GM18499 (cell line): ENCODE data around the gene STMN3.
"Not testable (repeated sequence)": the region's sequence is repeated elsewhere in the genome, so short reads cannot be mapped to it uniquely, and the experiment has no call there.

Experiments used
- ATAC-seq: cut with Tn5 transposase; IDR thresholded peaks from one replicate; pipeline ENCODE4 v1.9.1; 2021; ENCODE audit warnings: moderate number of reproducible peaks; ENCODE audit not compliant: insufficient read depth, unreplicated experiment

STMN3 gene

DNA sequence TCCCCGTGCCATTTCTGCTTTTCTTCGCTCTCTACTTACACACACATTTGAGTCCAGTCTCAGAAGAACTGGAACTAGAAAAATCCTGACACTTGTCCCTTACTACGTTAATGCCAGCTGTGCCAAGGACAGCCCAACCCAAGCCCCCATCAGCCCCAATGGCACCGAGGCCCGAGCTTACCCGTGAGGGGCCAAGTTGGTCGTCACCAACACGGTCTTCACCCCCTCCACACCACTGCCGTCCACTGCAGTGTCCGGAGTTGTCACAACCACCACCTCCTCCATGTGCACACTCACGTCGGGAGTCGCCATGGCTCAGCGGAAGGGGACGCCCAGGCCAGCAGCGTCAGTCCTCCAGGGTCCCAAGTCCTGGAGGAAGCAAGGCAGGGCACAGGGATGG lies 34.1 kb downstream of the STMN3 start:
- no peak for ATAC-seq

DNA sequence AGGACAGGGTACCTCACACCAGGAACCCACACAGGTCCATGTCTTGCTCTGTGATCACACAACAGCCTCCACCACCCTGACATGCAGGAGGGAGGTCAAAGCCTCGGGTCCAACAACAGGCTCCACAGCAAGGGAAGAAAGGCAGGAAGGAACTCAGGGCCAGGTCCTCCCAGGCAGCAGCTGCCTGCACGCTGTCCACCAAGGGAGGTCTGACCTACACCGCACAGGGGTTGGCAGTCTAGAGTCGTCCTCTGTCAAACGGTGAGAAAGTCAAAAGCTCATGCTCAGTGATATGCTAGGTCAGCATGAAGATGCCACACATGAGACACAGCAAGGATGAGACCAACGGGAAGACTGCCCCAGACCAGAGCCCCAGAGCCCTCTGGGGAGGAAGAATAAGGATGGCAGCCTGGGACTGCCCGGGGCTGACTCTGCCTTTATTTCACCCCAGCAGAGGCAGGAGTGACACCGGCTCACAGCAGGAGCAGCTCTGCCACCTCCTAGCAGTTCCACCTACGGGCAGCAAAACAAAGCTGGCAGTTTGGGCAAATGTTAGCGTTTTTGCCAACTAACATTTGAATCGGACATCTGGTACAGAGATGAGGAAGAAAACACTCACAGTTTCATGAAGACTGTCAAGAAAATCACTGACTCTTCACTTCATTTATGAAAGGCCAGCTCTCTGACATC lies 34.8 kb downstream of the STMN3 start:
- no peak for ATAC-seq

DNA sequence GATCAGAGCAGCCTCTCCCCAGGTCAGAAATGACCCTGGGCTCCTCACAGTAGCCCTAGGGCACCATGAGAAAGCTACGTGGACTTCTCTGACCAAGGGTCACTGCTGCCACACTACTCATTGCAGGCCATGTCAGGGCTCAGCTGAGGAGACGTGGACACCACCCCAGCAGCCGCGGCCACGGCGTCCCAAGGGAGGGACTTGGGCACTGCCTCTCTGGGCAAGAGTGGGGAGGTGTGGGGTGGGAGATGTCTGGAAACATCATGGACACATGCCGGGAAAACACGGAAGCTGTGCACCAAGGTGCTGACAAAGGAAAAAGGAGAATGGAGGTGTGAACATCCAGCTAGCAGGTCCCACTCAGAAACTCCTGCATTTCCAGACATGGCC lies 35.4 kb downstream of the STMN3 start:
- no peak for ATAC-seq

DNA sequence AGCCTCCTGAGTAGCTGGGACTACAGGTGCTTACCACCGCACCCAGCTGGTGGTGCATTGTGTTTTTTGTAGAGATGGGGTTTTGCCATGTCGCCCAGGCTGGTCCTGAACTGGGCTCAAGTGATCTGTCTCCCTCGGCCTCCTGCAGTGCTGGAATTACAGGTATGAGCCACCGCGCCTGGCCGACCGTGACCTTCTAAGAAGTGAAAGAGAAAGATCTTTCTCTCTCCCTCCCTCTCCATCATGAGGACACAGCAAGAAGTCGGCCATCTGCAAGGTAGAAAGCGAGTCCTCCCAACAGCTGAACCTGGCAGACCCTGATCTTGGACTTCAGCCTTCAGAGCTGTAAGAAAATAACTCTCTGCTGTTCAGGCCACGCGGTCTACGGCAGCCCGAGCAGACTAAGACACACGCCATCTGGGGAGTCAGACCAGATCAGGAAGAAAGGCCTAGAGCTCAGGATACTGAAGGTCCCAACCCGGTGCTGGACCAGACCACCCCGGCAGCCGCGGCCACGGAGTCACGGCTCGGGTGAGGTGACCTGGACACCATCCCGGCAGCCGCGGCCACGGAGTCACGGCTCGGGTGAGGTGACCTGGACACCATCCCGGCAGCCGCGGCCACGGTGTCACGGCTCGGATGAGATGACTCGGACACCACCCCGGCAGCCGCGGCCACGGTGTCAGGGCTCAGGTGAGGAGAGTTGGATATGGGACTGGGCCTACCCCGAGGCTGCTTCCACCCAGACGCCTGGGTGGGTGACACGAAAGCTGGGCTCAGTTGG lies 35.9 kb downstream of the STMN3 start:
- no peak for ATAC-seq

DNA sequence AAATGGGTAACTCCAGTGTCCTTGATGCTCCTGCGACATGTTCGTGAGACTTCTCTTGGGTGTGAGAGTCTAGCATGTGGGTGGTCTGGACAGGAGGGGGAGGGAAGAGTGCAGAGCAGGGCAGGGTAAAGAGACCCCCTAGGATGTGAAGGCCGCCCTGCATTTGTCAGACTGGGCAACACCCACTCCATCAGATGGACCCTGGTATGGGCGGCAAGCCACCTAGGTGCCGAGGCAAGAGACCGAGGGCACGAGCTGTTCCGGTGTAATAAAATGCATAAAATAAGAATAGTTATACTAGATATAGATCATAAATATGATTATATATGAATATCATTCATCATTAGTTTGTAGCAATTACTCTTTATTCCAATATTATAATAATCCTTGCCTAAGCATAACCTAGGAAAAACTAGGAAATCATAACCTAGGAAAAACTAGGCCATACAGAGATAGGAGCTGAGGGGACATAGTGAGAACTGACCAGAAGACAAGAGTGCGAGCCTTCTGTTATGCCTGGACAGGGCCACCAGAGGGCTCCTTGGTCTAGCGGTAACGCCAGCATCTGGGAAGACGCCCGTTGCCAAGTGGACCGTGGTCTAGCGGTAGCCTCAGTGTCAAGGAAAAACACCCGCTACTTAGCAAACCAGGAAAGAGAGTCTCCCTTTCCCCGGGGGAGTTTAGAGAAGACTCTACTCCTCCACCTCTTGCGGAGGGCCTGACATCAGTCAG lies 39.2 kb downstream of the STMN3 start:
- ATAC-seq, result not testable (repeated sequence)

DNA sequence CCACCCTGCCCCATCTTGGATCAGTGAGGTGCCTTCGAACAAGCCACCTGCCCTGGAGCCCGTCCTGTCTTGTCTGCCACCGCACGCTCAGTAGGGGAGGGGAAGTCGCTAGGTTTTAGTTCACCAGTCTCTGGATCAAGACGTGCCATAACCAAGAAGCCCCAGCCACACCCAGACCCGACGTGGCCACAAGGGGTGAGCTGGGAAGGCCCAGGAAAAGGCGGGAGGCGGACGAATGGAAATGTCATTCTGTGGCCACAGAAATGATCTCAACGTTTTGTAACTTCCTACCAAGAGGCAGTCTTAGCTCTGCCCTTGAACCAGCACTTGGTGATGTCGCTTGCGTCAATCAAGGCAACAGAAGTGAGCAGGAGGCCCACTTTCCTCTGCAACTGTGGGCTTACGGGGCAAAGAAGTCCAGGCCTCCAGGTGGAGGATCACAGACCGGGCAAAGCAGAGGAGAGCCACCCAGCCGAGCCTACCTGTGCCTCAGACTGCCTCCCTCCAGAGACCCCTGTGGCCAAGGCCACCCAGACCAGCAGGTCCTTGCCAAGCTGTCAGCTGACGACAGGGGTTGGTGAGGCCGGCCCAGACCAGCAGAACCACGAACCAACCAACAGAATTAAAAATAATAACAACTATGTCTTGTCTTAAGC lies 40.8 kb downstream of the STMN3 start:
- ATAC-seq, result no peak

DNA sequence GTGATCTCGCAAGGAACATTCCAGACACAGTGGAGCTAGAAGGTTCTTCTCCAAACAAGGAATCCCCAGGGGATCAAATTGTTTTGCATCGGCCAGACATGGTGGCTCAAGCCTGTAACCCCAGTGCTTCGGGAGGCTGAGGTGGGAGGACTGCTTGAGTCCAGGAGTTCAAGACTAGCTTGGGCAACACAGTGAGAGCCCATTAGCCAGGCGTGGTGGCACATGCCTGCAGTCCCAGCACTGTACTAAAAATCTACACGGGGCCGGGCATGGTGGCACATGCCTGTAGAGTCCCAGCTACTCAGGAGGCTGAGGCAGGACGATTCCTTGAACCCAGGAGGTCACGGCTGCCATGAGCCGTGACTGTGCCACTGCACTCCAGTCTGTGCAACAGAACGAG lies 41.6 kb downstream of the STMN3 start:
- ATAC-seq, result no peak

DNA sequence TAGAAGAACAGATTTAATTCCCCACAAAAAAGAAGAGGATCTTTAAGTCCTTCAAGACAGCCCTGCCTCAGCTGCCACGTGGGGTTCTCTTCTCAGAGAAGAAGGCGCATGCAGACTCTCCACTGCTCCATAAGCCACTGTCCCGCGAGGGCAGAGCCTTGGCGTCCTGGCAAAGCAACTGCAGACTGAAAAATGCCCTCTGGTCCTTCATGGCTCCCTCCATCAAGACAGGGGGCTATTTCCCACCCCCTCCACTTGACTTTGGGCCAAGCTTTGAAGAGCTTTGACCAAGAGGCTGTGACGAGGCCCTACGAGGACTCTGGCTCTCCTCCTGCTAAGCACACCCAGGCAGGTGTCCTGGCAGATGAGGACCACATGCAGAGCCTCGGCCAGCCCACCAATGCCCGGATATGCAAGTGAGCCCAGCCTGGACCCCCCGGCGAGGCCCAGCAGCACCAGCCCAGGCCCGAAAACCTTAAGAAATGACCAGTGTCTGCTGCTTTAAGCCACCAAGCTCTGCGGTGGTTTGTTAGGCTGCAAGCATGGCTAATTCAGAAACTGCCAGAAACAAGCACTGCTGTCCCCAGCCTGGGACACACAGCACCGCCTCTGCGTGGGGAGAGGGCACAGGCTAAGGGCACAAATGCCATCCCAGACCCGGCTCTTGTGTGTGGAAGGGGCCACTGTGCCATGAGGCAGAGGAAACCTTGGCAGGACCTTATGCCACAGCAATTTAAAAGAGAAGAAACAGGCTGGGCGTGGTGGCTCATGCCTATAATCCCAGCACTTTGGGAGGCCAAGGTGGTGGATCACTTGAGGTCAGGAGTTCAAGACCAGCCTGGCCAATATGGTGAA lies 42.4 kb downstream of the STMN3 start:
- no peak for ATAC-seq

DNA sequence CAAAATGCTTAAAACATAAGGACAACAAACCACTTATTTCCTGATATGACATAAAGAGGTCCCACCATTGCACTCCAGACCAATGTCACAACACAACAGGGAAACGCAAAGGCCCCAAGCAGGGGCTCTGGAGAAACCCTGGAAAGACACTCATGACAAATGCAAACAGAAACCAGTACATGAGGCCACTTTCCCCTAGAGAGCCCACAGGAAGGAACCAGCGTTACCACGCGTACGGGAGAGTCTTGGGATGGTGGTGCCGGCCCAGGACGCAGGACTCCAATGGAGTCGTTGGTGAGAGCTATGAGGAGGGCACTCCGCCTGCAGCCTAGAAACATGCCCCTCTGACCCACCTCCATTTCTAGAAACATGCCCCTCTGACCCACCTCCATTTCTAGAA lies 46.5 kb downstream of the STMN3 start:
- ATAC-seq, result no peak

DNA sequence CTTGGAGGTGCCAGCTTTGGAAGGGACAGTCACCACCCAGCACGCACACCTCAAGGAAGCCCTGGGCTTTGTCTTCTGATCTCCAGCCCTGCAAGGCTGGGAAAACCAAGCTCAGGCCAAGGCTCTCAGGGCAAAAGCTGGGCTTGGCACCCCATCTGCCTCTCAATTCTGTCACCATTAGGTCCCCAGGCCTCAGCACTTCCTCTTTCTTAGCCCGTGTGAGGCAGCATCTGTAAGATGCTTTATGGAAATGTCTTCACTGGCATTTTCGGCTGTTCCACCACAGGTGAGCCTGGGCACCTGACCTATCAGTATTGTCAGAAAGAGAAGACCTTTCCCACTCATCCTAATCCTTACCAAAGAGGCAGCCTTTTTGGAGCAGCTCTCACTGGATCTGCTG lies 50.9 kb downstream of the STMN3 start:
- ATAC-seq, result no peak

DNA sequence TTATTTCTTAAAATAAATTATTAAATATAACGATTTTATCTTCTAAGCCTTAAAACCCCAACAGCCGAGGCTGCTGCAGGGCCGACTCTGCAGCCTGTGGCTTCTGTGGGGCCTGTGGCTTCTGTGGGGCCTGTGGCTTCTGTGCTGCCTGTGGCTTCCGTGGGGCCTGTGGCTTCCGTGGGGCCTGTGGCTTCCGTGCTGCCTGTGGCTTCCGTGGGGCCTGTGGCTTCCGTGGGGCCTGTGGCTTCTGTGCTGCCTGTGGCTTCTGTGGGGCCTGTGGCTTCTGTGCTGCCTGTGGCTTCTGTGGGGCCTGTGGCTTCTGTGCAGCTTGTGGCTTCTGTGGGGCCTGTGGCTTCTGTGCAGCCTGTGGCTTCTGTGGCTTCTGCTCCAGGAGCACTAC lies 51.5 kb downstream of the STMN3 start:
- ATAC-seq, result not testable (repeated sequence)

DNA sequence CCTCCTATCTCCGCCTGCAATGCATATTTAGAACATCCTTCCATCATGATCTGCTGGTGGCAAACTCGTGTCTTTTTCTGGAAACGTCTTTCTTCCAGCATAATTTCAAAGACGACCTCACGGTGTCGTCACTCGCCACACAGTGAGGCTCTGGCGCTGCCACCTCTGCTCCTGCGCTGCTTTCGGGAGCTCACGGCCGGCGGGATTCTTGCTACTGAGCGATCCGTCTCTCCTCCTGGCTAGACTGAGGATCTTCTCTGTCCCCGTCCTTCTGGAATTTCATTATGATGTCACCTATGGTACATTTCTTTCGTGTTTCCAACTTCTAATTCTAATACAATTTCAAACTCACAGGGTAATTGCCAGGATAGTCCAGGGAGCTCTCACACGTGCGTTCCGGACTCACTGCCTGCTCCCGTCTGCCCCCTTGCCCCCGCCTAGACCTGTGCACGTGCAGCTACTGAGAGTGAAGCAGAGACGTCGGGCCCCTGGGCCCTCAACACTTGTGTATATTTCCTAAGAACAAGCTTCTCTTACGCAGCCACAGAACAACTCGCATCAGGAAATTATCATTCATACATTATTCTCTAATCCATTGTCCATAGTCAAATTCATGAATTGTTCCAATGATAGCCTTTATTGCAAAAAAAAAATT lies 53.7 kb downstream of the STMN3 start:
- ATAC-seq, result no peak

DNA sequence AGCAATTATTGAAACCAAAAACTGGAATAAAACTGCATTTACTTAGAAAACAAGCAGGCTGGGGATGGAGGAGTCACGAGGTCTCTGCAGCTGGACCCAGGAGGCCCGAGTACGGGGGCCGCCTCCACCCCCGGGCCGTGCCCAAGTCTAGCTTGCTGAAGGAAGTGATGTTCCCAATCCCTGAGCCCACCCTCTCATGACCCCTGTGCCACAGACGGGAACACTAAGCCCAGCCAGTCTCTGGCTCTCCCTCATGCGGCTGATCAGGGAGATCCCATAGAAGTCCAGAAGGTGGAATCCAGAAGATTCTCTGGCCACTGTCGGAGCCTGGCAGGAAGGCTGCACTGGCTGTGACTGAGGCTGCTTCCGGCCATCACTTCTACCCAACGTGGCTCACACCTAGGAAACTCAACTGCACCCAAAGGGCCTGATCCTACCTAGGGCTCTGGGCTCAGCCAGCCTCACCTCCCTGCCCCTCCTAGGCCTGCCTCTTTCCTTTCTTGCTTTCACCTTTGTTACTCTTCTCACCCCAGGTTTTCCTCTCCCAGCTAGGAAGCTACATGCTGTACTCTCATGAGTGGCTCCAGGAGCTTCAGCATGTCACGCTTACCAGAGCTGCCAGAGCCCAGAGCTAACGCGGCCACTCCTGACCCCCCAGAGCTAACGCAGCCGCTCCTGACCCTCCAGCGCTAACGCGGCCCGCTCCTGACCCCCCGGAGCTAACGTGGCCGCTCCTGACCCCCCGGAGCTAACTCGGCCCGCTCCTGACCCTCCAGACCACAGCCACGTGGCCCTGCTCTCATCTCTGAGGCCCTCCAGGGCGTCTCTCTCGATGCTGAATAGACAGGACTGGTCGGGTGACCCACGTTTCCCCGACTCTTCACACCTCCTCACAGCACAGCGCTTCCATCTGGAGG lies 54.5 kb downstream of the STMN3 start:
- no peak for ATAC-seq

DNA sequence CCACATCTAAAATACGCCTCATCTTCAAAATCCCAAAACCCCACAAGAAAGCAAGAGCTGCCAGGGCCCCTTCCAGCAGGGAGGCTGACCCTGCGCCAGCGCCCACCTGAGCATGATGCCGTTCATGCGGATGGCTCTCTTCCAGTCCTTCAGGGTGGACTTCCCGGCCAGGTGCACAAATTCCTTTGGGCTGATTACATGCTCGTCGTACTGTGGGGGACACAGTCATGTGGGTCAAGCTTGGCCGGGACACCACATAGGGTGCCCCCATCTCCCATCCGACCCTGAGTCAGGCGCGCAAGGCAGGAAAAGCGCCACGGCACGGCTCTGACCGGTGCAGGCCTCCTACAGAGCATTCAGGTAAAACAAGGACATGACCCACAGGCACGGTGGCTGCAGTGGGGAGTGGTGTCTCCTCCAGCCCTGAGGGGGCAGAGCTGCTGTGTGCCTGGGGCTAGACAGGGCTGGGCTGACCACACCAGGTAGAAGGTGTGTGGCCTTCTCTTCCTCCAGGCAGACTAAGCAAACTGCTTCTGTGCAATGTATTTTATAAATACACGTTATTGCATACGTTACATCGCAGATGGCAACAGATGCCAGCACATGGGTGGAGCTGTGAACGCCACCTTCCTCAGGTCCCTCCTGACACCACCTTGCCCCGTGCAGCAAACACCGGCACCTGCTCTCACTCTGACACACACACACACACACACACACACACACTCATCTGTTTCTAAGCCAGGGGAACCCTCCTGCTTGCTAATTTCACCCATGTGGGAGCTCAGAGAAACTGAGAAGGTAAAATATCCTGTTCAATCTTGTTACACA lies 55.4 kb downstream of the STMN3 start:
- no peak for ATAC-seq

DNA sequence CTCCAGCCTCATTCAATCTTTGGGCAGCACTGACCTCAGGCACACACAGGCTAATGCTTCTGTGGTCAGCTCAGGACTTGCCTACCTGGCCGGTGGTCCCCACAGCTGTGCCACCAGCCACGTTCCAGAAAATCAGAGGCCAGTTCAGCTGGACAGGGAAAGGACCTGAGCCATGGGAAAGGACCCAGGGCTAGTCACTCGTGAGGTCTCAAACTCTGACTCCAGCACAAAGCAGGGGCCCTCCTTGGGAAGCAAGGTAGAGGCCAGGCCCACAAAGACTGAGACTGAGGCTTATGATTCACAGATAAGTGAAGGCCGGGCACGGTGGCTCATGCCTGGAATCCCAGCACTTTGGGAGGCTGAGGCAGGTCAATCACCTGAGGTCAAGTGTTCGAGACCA lies 56.8 kb downstream of the STMN3 start:
- no peak for ATAC-seq

DNA sequence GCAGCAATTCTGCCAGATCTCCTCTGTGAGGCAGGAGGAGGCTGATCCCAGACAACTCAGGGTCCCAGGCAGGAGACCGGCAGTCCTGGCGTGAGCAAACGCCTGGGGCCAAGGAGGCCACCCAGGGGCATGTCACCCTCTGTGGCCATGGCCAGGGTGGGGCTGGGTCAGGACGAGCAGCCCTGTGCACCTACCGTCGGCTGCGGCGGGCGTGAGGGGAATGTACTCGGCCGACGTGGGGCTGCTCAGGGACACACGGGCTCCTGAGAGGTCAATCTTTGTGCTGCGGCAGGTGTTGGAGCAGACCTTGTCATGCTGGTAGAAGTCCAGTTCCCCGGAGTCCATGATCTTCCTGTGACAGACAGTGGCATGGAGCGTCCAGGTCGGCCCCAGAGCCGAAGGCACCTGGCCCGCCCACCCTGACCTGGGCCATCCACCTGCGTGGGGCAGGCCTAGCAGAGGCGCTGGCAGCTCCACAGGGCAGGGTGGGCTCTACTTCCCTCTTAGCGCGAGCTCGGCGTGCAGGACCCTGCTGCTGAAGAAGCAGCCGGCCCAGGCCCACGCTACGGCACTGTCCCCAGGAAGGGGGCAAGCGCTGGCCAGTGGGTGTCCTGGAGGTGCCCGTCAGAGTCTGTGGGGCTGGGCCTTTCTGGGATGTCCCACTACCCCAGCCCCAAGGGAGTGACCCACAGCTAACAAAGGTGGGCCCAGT lies 57.7 kb downstream of the STMN3 start:
- ATAC-seq, result no peak

DNA sequence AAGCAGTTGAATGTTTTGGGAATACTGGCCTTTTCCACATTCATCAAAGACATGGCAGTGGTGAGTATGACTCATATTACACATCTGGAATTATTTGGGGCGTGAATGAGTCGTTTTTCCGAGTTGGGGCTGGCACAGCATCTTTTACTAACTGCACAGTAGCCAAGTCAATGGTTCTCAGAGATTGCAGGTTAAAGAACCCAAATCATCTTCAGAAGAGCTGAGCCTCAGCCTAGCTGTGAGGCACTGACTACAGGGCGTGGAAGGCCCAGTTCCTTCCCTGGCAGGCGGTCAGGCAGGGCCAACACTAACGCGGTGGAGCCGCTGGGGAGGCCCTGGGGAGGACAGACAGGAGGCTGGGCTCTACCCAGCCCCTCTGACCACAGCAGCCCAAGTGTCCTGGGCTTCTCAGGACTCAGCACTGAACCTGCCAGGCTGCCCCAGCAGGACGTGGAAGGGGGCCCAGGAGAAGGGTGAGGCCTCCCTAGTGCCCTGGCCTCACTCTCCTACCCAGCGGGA lies 59.1 kb downstream of the STMN3 start:
- no peak for ATAC-seq
